ENCODE data around the gene RACK1. TPM values are rescaled to one million over a fixed set of nuclear protein-coding genes. Genes with fewer than 3 reads are reported as not detected.
A peak's percentile ranks its signal among the peaks of the same experiment; 100 is the strongest.

The RACK1 gene
- total and polyA plus RNA-seq, 2 of the 13 experiments (the other 11 are each of a cell fraction or from before 2014, with no cell fraction given): 2,514 to 6,141 TPM

GRCh38 chr5:181191526-181192336 is 52.0 kb downstream of the RACK1 start (continued):
- TF ChIP-seq TARDBP (CRISPR knock-in tag; IDR thresholded peaks at IDR 0.05): peak; percentile 92
- TF ChIP-seq ZNF570 (CRISPR knock-in tag; IDR thresholded peaks at IDR 0.05; ENCODE audit: borderline replicate concordance): 0 out of 2 replicates have a peak, but pooled peaks have one; percentile 50
- TF ChIP-seq RAD21 (CRISPR knock-in tag; IDR thresholded peaks at IDR 0.05): 0 out of 2 replicates have a peak, but pooled peaks have one; percentile 13
- TF ChIP-seq ERF (CRISPR knock-in tag; IDR thresholded peaks at IDR 0.05): peak; percentile 77
- TF ChIP-seq, protein P1, sequence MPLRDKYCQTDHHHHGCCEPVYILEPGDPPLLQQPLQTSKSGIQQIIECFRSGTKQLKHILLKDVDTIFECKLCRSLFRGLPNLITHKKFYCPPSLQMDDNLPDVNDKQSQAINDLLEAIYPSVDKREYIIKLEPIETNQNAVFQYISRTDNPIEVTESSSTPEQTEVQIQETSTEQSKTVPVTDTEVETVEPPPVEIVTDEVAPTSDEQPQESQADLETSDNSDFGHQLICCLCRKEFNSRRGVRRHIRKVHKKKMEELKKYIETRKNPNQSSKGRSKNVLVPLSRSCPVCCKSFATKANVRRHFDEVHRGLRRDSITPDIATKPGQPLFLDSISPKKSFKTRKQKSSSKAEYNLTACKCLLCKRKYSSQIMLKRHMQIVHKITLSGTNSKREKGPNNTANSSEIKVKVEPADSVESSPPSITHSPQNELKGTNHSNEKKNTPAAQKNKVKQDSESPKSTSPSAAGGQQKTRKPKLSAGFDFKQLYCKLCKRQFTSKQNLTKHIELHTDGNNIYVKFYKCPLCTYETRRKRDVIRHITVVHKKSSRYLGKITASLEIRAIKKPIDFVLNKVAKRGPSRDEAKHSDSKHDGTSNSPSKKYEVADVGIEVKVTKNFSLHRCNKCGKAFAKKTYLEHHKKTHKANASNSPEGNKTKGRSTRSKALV (CRISPR knock-in tag; IDR thresholded peaks at IDR 0.05): peak; percentile 94
- no peak for TF ChIP-seq ZBTB40 (IDR thresholded peaks at IDR 0.05)
- TF ChIP-seq ZBTB40 (CRISPR knock-in tag; IDR thresholded peaks at IDR 0.05): no peak
- no peak; the same call in 1 of the 2 replicates for TF ChIP-seq CREBL2 (CRISPR knock-in tag; IDR thresholded peaks at IDR 0.05; ENCODE audit: borderline replicate concordance)
- TF ChIP-seq HMG20A (CRISPR knock-in tag; IDR thresholded peaks at IDR 0.05; ENCODE audit: borderline replicate concordance): no peak
- TF ChIP-seq ZNF850 (CRISPR knock-in tag; conservative IDR thresholded peaks at IDR 0.05): peak; percentile 29; the same call in 1 of the 2 replicates
- TF ChIP-seq CCDC6 (CRISPR knock-in tag; IDR thresholded peaks at IDR 0.05): no peak
- TF ChIP-seq, protein P2, sequence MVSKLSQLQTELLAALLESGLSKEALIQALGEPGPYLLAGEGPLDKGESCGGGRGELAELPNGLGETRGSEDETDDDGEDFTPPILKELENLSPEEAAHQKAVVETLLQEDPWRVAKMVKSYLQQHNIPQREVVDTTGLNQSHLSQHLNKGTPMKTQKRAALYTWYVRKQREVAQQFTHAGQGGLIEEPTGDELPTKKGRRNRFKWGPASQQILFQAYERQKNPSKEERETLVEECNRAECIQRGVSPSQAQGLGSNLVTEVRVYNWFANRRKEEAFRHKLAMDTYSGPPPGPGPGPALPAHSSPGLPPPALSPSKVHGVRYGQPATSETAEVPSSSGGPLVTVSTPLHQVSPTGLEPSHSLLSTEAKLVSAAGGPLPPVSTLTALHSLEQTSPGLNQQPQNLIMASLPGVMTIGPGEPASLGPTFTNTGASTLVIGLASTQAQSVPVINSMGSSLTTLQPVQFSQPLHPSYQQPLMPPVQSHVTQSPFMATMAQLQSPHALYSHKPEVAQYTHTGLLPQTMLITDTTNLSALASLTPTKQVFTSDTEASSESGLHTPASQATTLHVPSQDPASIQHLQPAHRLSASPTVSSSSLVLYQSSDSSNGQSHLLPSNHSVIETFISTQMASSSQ (IDR thresholded peaks at IDR 0.05; ENCODE audit: low read depth): peak; percentile 41; the same call in 1 of the 2 replicates
- TF ChIP-seq, protein P2 (CRISPR knock-in tag; IDR thresholded peaks at IDR 0.05; ENCODE audit: borderline replicate concordance): peak; percentile 74; the same call in 1 of the 2 replicates

Data from HepG2 (cell line).